ENCODE results near the gene TMEM135.

GRCh38 chr11:87251560-87251959 is 213.8 kb downstream of the TMEM135 start:
- no peak for TF ChIP-seq CTCF (IDR thresholded peaks at IDR 0.05)
- no peak for TF ChIP-seq POLR2AphosphoS5 (IDR thresholded peaks at IDR 0.05)
- TF ChIP-seq POLR2A (IDR thresholded peaks at IDR 0.05): no peak

Measured in breast epithelium (tissue), 3 donors.